ENCODE data around the gene LMAN2L.

DNA sequence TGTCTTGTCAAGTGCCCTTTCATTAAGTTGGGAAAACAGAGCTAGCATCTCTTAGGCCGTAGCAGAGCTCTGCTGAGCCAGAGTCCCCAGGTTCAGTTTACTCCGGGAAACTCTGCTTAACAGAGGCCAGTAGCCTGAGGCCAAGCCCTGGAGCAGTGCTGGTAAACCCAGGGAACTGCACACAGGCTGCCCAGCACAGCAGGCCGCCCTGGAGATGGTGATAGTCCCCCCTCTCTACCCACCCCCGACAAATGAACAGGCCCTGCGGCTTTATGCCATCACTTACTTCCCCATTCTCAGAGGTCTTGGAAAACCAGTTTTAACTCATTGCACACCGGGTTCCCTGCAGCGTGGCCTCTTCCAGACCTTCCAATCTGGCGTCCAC lies 24.4 kb upstream of the LMAN2L start:
- TF ChIP-seq NRF1 (IDR thresholded peaks at IDR 0.05; ENCODE audit: low read depth, low read length): no peak
- TF ChIP-seq RBBP5 (IDR thresholded peaks at IDR 0.05; ENCODE audit: borderline replicate concordance, low read depth, low read length): no peak
- no peak for TF ChIP-seq YY1 (IDR thresholded peaks at IDR 0.05; ENCODE audit: low read depth, low read length)
- TF ChIP-seq CTCF (IDR thresholded peaks at IDR 0.05; ENCODE audit: control extremely low read depth in 1 of 3, insufficient read depth in 1 of 3, low read depth in 1 of 3, low read length in 3 of 3): no peak
- no peak for TF ChIP-seq HDAC2 (IDR thresholded peaks at IDR 0.05; ENCODE audit: borderline replicate concordance in 1 of 2, low read depth in 2 of 2, low read length in 2 of 2)
- TF ChIP-seq USF2 (IDR thresholded peaks at IDR 0.05; ENCODE audit: low read length): no peak

All from H1 (cell line).